H9 (cell line): Measurements from ENCODE around the gene SLC29A1. TPM values are rescaled to one million over a fixed set of nuclear protein-coding genes. Genes with fewer than 3 reads are reported as not detected.

Experiments
- DNase-seq: peaks from one replicate; pipeline ENCODE4 v3.0.0-alpha.2; 2017
- H2AFZ ChIP-seq: one replicate; pipeline ENCODE4 v1.6.1; 2013; ENCODE audit warnings: mild to moderate bottlenecking, low read length, control low read depth, moderate library complexity
- H2AK5ac ChIP-seq: 2 replicates; pipeline ENCODE4 v1.6.1; 2013; ENCODE audit warnings: low read length, control low read depth, mixed read lengths; ENCODE audit not compliant: insufficient read length
- H2BK120ac ChIP-seq: one replicate; pipeline ENCODE4 v1.6.1; 2013; ENCODE audit warnings: low read depth, mild to moderate bottlenecking, low read length, control low read depth, inconsistent platforms; ENCODE audit not compliant: poor library complexity, severe bottlenecking
- H2BK12ac ChIP-seq: 2 replicates; pipeline ENCODE4 v1.6.1; 2013; ENCODE audit warnings: low read length, control low read depth, mixed read lengths, low read depth; ENCODE audit not compliant: insufficient read length
- H2BK15ac ChIP-seq: 2 replicates; pipeline ENCODE4 v1.6.1; 2013; ENCODE audit warnings: low read depth, low read length, control low read depth
- H2BK20ac ChIP-seq: one replicate; pipeline ENCODE4 v1.6.1; 2013; ENCODE audit warnings: low read depth, mild to moderate bottlenecking, low read length, control low read depth, inconsistent platforms; ENCODE audit not compliant: poor library complexity, severe bottlenecking
- H2BK5ac ChIP-seq: 2 replicates; pipeline ENCODE4 v1.6.1; 2013; ENCODE audit warnings: low read length, control low read depth, mixed read lengths; ENCODE audit not compliant: insufficient read length
- H3K14ac ChIP-seq: 2 replicates; pipeline ENCODE4 v1.6.1; 2013; ENCODE audit warnings: low read length, control low read depth; ENCODE audit not compliant: insufficient read depth
- H3K18ac ChIP-seq: 2 replicates; pipeline ENCODE4 v1.6.1; 2013; ENCODE audit warnings: low read depth, mild to moderate bottlenecking, mixed read lengths, low read length, control low read depth; ENCODE audit not compliant: insufficient read length
- H3K23ac ChIP-seq: 2 replicates; pipeline ENCODE4 v1.6.1; 2013; ENCODE audit warnings: low read length, control low read depth, mixed read lengths, low read depth; ENCODE audit not compliant: insufficient read length
- H3K23me2 ChIP-seq: 2 replicates; pipeline ENCODE4 v1.6.1; 2013; ENCODE audit warnings: low read depth, mild to moderate bottlenecking, mixed read lengths, low read length, control low read depth; ENCODE audit not compliant: insufficient read length, poor library complexity, severe bottlenecking
- H3K27ac ChIP-seq: 2 replicates; pipeline ENCODE4 v1.5.1; 2013; ENCODE audit warnings: low read length, control low read depth, mixed read lengths, low read depth; ENCODE audit not compliant: insufficient read length
- H3K27me3 ChIP-seq: 2 replicates; pipeline ENCODE4 v1.6.1; 2013; ENCODE audit warnings: low read length, control low read depth, inconsistent platforms; ENCODE audit not compliant: insufficient read depth
- H3K4ac ChIP-seq: 2 replicates; pipeline ENCODE4 v1.6.1; 2013; ENCODE audit warnings: low read depth, mild to moderate bottlenecking, control low read depth, inconsistent platforms, low read length, moderate library complexity
- H3K4me1 ChIP-seq: 2 replicates; pipeline ENCODE4 v1.6.1; 2013; ENCODE audit warnings: low read length, control low read depth, inconsistent platforms; ENCODE audit not compliant: insufficient read depth
- H3K4me2 ChIP-seq: 2 replicates; pipeline ENCODE4 v1.6.1; 2013; ENCODE audit warnings: low read length, control low read depth, mixed read lengths; ENCODE audit not compliant: insufficient read length, insufficient read depth
- H3K56ac ChIP-seq: 2 replicates; pipeline ENCODE4 v1.6.1; 2013; ENCODE audit warnings: low read depth, mild to moderate bottlenecking, mixed read lengths, low read length, control low read depth; ENCODE audit not compliant: insufficient read length
- H3K79me1 ChIP-seq: 2 replicates; pipeline ENCODE4 v1.6.1; 2013; ENCODE audit warnings: low read depth, mild to moderate bottlenecking, moderate library complexity, low read length, control low read depth, inconsistent platforms; ENCODE audit not compliant: insufficient read depth, poor library complexity, severe bottlenecking
- H3K79me2 ChIP-seq: 2 replicates; pipeline ENCODE4 v1.6.1; 2013; ENCODE audit warnings: low read length, control low read depth, inconsistent platforms; ENCODE audit not compliant: insufficient read depth
- H3K9ac ChIP-seq: 2 replicates; pipeline ENCODE4 v1.6.1; 2013; ENCODE audit warnings: low read length, control low read depth, mixed read lengths; ENCODE audit not compliant: insufficient read length; ENCODE audit errors: extremely low read depth
- H3K9me3 ChIP-seq: one replicate; pipeline ENCODE4 v1.6.1; 2013; ENCODE audit warnings: low read depth, low read length, inconsistent platforms; ENCODE audit not compliant: control insufficient read depth
- H3T11ph ChIP-seq: one replicate; pipeline ENCODE4 v1.6.1; 2013; ENCODE audit warnings: mild to moderate bottlenecking, low read length, control low read depth, inconsistent platforms
- H4K20me1 ChIP-seq: one replicate; pipeline ENCODE4 v1.6.1; 2013; ENCODE audit not compliant: control insufficient read depth, insufficient read length, insufficient read depth
- H4K5ac ChIP-seq: 2 replicates; pipeline ENCODE4 v1.6.1; 2013; ENCODE audit warnings: low read depth, mild to moderate bottlenecking, mixed read lengths, low read length, control low read depth; ENCODE audit not compliant: insufficient read length
- H4K8ac ChIP-seq: replicated peaks from 2 replicates; pipeline ENCODE4 v1.6.1; 2013; ENCODE audit warnings: low read length, control low read depth, mixed read lengths, low read depth; ENCODE audit not compliant: insufficient read length
- H4K91ac ChIP-seq: 2 replicates; pipeline ENCODE4 v1.6.1; 2013; ENCODE audit warnings: low read depth, mild to moderate bottlenecking, moderate library complexity, mixed read lengths, low read length, control low read depth; ENCODE audit not compliant: insufficient read length
- H3K27ac Mint-ChIP-seq, 3 experiments: 2 replicates in 2 of 3; 3 replicates in 1 of 3; pipeline ENCODE4 v1.8.0; 2020 to 2021; ENCODE audit warnings: mixed read lengths in 3 of 3, mild to moderate bottlenecking in 1 of 3, moderate library complexity in 1 of 3
- H3K27me3 Mint-ChIP-seq: 2 replicates; pipeline ENCODE4 v1.8.0; 2021; ENCODE audit warnings: low read depth, mild to moderate bottlenecking, moderate library complexity, mixed read lengths
- H3K36me3 Mint-ChIP-seq, 3 experiments: 2 replicates in 2 of 3; 3 replicates in 1 of 3; pipeline ENCODE4 v1.8.0; 2020 to 2021; ENCODE audit warnings: low read depth in 3 of 3, mixed read lengths in 3 of 3; ENCODE audit not compliant: insufficient read depth in 1 of 3
- H3K4me1 Mint-ChIP-seq, 2 experiments: 2 replicates each; pipeline ENCODE4 v1.8.0; 2020; ENCODE audit warnings: mixed read lengths in 2 of 2
- H3K4me3 Mint-ChIP-seq, 2 experiments: 2 replicates in 1 of 2; 3 replicates in 1 of 2; pipeline ENCODE4 v1.8.0; 2020 to 2021; ENCODE audit warnings: mild to moderate bottlenecking in 2 of 2, mixed read lengths in 2 of 2, moderate library complexity in 1 of 2
- H3K9me3 Mint-ChIP-seq, 2 experiments: 2 replicates in 1 of 2; 3 replicates in 1 of 2; pipeline ENCODE4 v1.8.0; 2020; ENCODE audit warnings: mild to moderate bottlenecking in 2 of 2, mixed read lengths in 2 of 2, moderate library complexity in 1 of 2
- WGBS: extraction: QIAGEN DNeasy Blood & Tissue Kit; methylation state at CpG from one replicate; pipeline ENCODE4 v1.1.7; 2013; ENCODE audit warnings: missing lambda C conversion rate, low lambda C conversion rate, mixed read lengths; ENCODE audit not compliant: insufficient read length; ENCODE audit errors: extremely low coverage; 5-methylcytosine and 5-hydroxymethylcytosine counted together
- total RNA-seq: library from RNA; stranded (reverse); gene quantifications from 2 replicates; pipeline ENCODE4 v1.2.1, GENCODE V29; 2021
- TF ChIP-seq, protein P1 (sequence below): fragments of 200-600 bp; sonication (generic); conservative IDR thresholded peaks from 3 replicates; pipeline ENCODE4 v1.8.0; 2021; ENCODE audit warnings: antibody characterized with exemption, mild to moderate bottlenecking

The SLC29A1 gene
- total RNA-seq, 1 experiment from 2014 or later: 124 TPM

DNA sequence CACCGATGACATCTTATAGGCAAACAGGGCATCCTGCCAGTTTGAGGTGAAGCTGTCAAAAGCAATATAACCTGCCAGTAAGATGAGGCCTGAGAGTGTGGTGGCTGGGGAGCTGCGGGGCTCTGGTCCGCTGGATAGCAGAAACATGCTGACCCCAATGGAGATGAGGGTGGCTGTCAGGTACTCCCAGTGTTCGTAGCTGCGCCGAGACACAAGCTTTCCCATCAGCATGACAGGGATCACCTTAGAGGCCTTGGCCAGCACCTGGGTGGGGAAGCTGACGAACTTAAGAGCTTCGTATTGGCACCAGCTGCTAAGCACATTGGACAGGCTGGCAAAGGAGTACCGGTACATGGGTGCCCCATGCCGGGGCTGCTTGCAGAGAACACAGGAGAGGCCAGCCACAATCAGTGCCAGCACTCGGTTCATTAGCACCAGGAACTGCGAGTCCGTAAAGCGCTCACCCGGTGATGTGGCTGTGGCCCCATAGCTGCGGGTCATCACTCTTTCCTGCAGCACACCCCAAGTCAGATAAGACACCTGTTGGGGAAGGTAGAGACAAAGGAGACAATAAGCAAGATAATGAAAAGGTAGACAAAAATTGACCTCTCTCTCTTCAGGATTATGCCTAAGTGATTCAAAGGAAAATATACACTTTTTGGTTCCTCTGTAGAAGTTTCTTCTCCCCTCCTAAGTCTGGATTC is 31.9 kb downstream of the SLC29A1 start:
- Histone ChIP-seq H2BK120ac (no peak overlapping the region), H2BK5ac (no peak overlapping the region), H2BK12ac (no peak overlapping the region), H4K20me1 (no peaks in the 10 kb centered on the region), H3K27me3 (no peaks in the 10 kb centered on the region), H2BK20ac (no peak overlapping the region), H3K9me3 (no peaks in the 10 kb centered on the region), H3K4ac (no peak overlapping the region), H2BK15ac (no peak overlapping the region), H3K27ac (no peak overlapping the region), H3K23me2 (peaks cover 6% of the 10 kb centered on the region), H2AFZ (no peak overlapping the region), H4K5ac (no peak overlapping the region), H3T11ph (no peak overlapping the region), H3K79me2 (no peaks in the 10 kb centered on the region; the same call in 1 of the 2 replicates), H3K23ac (no peak overlapping the region), H3K4me2 (peak overlapping the region; percentile 90), H3K56ac (no peak overlapping the region), H3K9ac (no peak overlapping the region), H2AK5ac (no peak overlapping the region), H4K8ac (no peak overlapping the region), H3K14ac (no peak overlapping the region), H3K18ac (no peak overlapping the region), H3K4me1 (no peaks in the 10 kb centered on the region; the same call in 1 of the 2 replicates), H4K91ac (no peak overlapping the region), H3K79me1 (no peaks in the 10 kb centered on the region)
- peak; percentile 72 for DNase-seq
- H3K27ac Mint-ChIP-seq: peak overlapping the region in 2 of 3 experiments; percentile 79 to 98; a peak in 4 of 7 replicates
- peaks cover 42 to 47% of the 10 kb centered on the region in 2 experiments for H3K4me1 Mint-ChIP-seq
- WGBS: no CpG with 5 or more reads among the region's 16 CpGs
- TF ChIP-seq, protein P1, sequence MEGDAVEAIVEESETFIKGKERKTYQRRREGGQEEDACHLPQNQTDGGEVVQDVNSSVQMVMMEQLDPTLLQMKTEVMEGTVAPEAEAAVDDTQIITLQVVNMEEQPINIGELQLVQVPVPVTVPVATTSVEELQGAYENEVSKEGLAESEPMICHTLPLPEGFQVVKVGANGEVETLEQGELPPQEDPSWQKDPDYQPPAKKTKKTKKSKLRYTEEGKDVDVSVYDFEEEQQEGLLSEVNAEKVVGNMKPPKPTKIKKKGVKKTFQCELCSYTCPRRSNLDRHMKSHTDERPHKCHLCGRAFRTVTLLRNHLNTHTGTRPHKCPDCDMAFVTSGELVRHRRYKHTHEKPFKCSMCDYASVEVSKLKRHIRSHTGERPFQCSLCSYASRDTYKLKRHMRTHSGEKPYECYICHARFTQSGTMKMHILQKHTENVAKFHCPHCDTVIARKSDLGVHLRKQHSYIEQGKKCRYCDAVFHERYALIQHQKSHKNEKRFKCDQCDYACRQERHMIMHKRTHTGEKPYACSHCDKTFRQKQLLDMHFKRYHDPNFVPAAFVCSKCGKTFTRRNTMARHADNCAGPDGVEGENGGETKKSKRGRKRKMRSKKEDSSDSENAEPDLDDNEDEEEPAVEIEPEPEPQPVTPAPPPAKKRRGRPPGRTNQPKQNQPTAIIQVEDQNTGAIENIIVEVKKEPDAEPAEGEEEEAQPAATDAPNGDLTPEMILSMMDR: no peak
- peaks cover 11% of the 10 kb centered on the region for H3K27me3 Mint-ChIP-seq
- H3K4me3 Mint-ChIP-seq: peak overlapping the region; percentile 88 to 90
- H3K36me3 Mint-ChIP-seq: peaks cover 38 to 77% (median 62%) of the 10 kb centered on the region in 3 experiments
- no peaks in the 10 kb centered on the region for H3K9me3 Mint-ChIP-seq
